Osteocyte (in vitro differentiated cells): ENCODE measurements around the gene ADGRB2. TPM values are rescaled to one million over a fixed set of nuclear protein-coding genes. Genes with fewer than 3 reads are reported as not detected.
A peak's percentile ranks its signal among the peaks of the same experiment; 100 is the strongest.

ENCODE experiments used
- DNase-seq: peaks from one replicate; pipeline ENCODE4 v3.0.0; 2021; ENCODE audit warnings: mixed read lengths; ENCODE audit not compliant: unreplicated experiment; ENCODE audit errors: extremely low spot score
- H3K27ac Mint-ChIP-seq: one replicate; pipeline ENCODE4 v1.8.0; 2021; ENCODE audit warnings: mild to moderate bottlenecking, mixed read lengths; ENCODE audit not compliant: unreplicated experiment
- H3K27me3 Mint-ChIP-seq: one replicate; pipeline ENCODE4 v1.8.0; 2021; ENCODE audit warnings: mixed read lengths; ENCODE audit not compliant: unreplicated experiment
- H3K36me3 Mint-ChIP-seq: one replicate; pipeline ENCODE4 v1.8.0; 2021; ENCODE audit warnings: mixed read lengths; ENCODE audit not compliant: unreplicated experiment
- H3K4me1 Mint-ChIP-seq: one replicate; pipeline ENCODE4 v1.8.0; 2021; ENCODE audit warnings: mixed read lengths; ENCODE audit not compliant: unreplicated experiment
- H3K4me3 Mint-ChIP-seq: one replicate; pipeline ENCODE4 v1.8.0; 2021; ENCODE audit warnings: mild to moderate bottlenecking, moderate library complexity, mixed read lengths; ENCODE audit not compliant: unreplicated experiment
- H3K9me3 Mint-ChIP-seq: one replicate; pipeline ENCODE4 v1.8.0; 2021; ENCODE audit warnings: mixed read lengths; ENCODE audit not compliant: unreplicated experiment
- CTCF ChIP-seq: fragments of 200-600 bp; sonication (generic); IDR thresholded peaks from 2 replicates; pipeline ENCODE4 v1.5.0; 2021; ENCODE audit warnings: antibody characterized with exemption, mild to moderate bottlenecking, moderate library complexity
- total RNA-seq: library from RNA; stranded (reverse); gene quantifications from 2 replicates; pipeline ENCODE4 v1.2.1, GENCODE V29; 2021

ADGRB2 gene
- total RNA-seq, 1 donor from 2014 or later: 8.2 TPM

- H3K36me3 Mint-ChIP-seq: no peaks in the 10 kb centered on the region
- TF ChIP-seq CTCF: no peak
- H3K27ac Mint-ChIP-seq: peak overlapping the region; percentile 27
- H3K27me3 Mint-ChIP-seq: peaks cover 4% of the 10 kb centered on the region
- no peak overlapping the region for H3K4me3 Mint-ChIP-seq
- H3K4me1 Mint-ChIP-seq: peaks cover 32% of the 10 kb centered on the region
- DNase-seq: peak; percentile 74
- no peaks in the 10 kb centered on the region for H3K9me3 Mint-ChIP-seq
These were observed 35.2 kb upstream of the ADGRB2 start for GRCh38 chr1:31799196-31799894.

DNA sequence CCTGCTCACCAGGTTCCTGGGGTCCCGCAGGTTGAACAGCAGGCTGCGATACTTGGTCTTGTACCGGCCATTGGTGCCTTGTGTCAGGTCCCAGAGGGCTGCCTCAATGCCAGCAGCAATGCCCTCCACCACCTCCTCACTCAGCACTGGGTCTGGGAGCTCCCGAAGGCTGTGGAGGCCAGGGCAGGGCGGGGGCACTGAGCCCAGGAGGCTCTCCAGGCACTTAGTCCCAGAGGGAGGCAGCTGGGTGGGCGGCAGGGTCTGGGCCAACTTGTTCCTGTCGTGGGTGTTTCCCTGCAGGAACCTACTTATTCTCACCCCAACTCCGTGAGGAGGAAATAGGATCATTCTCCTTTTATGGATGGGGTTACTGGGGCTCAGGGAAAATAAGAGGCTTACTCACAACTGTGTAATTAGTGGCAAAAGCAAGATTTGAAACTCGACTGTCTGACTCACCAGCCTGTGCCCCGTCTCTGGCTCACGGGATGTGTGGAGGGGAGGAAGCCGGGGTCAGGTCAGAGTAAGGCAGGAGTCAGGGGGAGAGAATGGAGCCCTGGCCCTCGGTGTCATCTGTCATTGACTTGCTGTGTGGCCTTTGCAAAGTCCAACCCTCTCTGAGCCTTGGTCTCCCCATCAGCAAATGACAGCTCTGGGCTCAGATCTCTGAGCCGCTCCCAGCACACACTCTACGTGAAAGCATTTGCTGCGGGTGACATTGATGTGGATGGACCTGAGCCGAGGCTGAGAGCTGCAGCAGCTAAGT is 34.5 kb upstream of the ADGRB2 start:
- Mint-ChIP-seq H3K4me3 (peak overlapping the region; percentile 10), H3K27me3 (peaks cover 2% of the 10 kb centered on the region), H3K4me1 (peaks cover 32% of the 10 kb centered on the region), H3K27ac (peak overlapping the region; percentile 27), H3K36me3 (no peaks in the 10 kb centered on the region), H3K9me3 (no peaks in the 10 kb centered on the region)
- no peak for TF ChIP-seq CTCF
- DNase-seq: no peak

- Mint-ChIP-seq H3K27me3 (no peaks in the 10 kb centered on the region), H3K4me3 (no peak overlapping the region), H3K36me3 (no peaks in the 10 kb centered on the region), H3K27ac (no peak overlapping the region), H3K4me1 (peaks cover 32% of the 10 kb centered on the region), H3K9me3 (no peaks in the 10 kb centered on the region)
- no peak for TF ChIP-seq CTCF
- no peak for DNase-seq
These were observed 33.9 kb upstream of the ADGRB2 start for GRCh38 chr1:31798086-31798432.

GRCh38 chr1:31797216-31797615 is 33.1 kb upstream of the ADGRB2 start:
- H3K4me1 Mint-ChIP-seq: peaks cover 28% of the 10 kb centered on the region
- H3K4me3 Mint-ChIP-seq: no peak overlapping the region
- H3K27ac Mint-ChIP-seq: no peak overlapping the region
- DNase-seq: no peak
- H3K36me3 Mint-ChIP-seq: no peaks in the 10 kb centered on the region
- TF ChIP-seq CTCF: no peak
- H3K9me3 Mint-ChIP-seq: no peaks in the 10 kb centered on the region
- H3K27me3 Mint-ChIP-seq: no peaks in the 10 kb centered on the region

GRCh38 chr1:31796707-31797106 is 32.6 kb upstream of the ADGRB2 start:
- no peaks in the 10 kb centered on the region for H3K9me3 Mint-ChIP-seq
- H3K36me3 Mint-ChIP-seq: no peaks in the 10 kb centered on the region
- no peaks in the 10 kb centered on the region for H3K27me3 Mint-ChIP-seq
- DNase-seq: no peak
- H3K4me1 Mint-ChIP-seq: peaks cover 27% of the 10 kb centered on the region
- H3K4me3 Mint-ChIP-seq: no peak overlapping the region
- TF ChIP-seq CTCF: no peak
- H3K27ac Mint-ChIP-seq: no peak overlapping the region
